ENCODE data around the gene METTL1.

The METTL1 gene

DNA sequence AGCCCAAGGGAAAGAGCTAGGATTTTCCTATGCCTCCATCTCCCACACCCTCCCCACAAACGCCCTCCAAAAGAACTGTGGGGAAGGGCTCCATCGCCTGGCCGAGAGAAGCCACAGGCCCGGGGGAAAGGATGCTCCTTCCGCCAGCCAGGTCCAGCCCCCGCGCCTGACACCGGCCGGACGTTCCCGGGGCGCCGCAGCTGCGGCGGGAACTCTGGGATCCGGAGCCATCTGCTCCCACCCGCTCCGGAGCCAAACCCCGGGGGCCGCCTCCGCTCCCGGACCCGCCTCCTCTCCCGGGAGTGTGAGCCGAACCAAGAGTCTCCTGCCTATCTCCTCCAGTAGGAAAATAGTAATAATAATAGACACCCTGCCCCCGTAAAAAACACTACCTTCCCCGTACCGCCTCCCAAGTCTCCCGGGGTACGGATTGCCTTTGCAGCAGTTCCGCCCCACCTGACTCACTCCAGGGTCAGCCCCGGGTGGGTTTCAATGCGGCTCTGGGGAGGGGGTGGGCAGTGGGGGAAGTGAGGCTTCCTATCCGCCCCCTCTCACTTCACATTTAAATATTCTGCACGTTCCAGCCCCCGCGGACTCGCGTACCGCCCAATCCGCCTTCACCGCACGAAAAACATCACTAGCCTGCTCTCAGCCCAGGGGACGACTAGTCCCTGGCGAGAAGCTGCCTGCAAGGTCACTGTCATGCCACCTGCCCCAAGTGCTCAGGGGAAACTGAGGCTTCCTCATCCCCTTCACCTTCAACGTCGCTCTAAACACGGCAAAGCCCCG is 35.8 kb downstream of the METTL1 start:
- no peak for DNase-seq

DNA sequence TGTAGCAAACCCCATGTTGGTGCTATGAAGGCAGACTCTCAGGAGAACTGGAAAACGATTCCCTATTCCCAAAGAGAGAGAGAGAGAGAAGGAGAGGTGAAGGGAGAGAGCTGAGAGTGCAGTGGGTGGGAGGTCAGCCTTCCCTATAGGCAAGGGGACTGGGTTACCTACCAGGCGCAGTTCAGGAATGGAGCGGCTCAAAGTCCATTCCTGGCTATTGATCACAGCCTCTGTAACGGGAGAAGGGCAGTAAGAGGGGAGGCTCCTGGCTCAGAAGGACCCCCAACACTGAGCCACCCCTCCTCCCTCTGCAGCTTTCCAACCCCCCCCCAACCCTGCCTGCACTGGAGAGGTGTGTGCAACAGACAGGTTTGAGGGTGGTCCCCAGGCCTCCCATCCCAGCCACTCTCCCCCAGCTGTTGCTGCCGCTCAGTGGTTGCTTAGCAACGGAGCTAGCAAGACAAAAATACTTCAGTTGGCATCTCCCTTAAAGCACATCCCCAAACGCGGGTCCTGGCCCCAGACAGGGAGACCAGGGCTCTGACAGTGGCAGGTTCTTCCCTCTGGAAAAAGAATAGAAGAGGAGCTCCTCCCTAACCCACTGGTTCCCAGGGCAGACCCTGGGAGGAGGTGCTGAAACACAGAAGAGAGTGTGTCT is 36.6 kb downstream of the METTL1 start:
- no peak for DNase-seq

DNA sequence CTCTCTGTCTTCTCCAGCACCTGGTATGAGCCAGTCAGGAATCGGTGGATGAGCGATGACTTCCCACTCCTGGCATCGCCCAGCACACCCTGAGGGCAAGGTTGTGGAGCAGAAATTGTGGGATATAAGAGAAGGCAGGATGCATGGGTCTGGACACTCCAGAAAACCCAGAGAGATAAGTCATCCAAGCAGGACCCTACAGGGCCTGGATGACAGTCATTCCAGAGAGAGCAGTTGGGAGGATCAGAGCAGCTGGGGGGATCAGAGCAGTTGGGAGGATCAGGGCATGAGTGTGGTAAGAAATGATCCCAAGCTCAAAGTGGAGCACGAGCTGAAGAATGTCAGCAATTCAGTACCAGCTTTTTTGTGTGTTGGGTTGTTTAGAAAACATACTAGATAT is 37.3 kb downstream of the METTL1 start:
- DNase-seq = no peak

DNA sequence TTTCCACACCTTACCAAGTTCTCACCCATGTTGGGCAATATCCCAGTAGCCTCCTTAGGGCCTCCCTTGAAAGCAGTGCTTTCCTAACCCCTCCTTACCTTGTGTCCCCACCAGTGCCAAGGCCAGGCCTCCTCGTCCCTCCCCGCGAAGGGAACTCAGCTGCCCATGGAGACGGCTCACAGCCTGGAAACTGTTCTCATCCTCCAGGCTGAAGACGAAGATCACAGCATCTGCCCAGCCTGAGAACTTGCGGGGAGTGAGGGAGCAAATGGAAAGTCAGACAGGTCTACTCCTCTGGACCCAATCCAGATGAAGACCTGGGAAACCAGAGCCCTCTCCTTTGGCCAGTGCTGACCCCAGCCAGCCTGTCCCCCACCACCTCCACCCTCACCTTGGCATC is 38.0 kb downstream of the METTL1 start:
- no peak for DNase-seq

DNA sequence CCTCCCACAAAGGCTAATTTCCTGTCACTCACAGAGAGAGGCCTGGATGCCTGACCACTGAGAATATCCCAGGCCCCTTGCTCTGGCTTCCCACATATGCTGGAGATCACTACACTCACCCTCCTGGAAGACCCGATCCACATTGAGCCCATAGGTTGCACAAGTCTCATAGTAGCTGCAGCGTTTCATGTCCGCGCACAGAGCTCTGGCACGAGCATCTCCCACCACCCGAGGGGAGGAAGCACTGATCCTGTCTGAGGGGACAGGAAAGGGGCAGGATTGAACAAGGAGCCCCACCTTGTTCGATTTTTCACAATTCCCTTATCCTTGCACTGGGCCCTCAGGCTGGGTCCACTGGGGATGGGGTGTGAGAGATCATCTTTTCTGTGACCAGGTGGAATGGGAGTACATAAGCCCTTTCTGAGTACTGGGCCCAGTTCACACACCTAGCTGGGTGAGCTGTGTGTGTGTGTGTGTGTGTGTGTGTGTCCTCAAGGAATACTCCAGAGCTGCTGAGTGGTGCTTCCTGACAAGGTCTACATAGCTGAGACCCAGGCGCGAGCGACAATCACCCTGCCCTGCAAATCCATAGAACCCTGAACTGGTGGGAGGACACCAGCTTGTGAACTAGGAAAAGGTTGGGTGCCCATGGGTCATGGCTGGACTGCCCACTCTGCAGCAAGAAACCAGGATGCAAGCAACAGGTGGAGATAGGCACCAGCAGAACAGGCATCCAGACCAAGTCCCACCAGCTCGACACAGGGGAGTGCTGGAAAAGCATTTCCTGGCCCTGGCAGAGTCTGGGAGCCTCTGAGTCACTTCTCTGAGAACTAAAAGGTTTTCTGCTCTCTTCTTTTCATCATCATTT is 38.9 kb downstream of the METTL1 start:
- DNase-seq = no peak

DNA sequence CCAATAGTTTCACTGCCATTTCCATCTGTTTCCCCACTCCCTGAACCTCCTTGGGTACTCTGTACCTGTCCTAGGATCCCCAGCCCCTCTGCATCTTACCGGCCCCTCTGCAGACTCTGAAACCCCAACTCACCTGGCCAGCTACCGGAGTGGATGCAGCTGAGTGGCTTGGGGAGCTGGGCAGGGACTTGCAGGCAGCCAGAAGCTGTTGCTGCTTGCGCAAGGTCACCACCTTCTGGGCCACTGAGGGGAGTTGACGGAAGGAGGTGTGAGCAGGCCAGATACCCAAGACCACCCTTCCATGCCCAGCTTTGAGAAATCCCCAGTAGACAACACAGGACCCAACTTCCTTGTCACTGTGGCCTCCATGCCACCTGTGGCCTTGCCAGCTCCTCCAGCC is 39.6 kb downstream of the METTL1 start:
- DNase-seq = no peak

DNA sequence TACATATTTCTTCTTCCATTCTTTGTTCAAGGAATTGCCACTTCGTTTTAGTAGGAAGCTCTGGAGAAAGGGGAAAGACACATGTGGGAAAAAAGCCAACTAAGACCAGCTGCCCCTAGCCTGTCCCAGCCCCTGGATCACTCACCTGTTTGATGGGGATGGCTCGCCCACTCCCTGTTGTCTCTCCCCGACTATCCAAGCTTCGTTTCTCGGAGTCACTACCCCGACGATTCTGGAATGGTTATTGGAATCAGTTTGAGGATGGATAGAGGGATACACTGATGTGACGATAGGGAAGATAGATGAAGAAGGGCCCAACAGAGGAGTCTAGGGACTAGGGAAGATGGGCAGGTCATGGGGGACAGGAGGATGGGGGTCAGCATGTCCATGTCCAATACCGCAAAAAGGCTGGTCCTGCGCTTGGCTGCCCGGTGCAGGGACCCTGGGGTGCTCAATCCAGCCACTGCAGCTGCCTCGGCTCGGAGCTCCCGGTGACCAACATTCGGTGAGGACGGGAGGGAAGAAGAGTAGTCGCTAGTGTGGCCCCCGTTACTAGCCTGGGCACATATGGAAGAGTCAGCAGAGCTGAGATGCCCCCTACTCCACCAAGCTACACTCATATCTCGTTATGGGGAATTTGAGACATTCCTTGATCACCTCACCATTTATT is 40.4 kb downstream of the METTL1 start:
- DNase-seq = no peak

DNA sequence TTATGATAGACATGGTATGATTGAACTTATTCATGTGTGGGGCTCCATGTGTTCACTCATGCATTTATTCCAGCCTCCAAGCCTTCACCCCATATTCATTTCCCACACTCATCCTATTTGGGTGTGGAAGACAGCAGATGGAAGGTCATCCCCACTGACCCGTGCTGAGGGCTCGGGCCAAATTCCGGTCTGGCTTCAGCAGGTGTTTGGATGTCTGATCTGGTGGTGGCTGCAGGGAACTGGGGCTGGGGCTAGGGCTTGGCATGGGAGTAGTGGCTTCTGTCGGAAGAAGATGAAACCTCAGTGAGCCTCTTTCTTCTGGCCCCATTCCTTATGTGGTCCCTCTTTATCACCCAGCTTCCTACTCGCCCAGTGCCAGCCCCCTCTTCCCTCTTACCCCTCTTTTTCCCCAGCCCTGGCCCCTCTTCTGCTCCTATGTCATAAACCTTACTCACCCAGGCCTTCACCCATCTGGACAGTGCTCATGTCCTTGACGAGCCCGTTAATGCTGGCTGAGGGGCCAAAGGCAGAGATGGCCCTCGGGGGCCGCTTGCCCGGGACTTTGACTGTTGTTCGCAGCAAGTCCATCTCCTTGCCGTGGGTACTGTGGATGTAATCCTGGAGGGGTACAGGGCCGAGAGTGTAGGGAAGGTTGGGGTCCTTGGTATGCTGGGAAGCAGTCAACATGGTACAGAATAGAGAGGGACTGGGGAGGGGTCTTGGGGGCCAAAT is 41.4 kb downstream of the METTL1 start:
- no peak for DNase-seq

DNA sequence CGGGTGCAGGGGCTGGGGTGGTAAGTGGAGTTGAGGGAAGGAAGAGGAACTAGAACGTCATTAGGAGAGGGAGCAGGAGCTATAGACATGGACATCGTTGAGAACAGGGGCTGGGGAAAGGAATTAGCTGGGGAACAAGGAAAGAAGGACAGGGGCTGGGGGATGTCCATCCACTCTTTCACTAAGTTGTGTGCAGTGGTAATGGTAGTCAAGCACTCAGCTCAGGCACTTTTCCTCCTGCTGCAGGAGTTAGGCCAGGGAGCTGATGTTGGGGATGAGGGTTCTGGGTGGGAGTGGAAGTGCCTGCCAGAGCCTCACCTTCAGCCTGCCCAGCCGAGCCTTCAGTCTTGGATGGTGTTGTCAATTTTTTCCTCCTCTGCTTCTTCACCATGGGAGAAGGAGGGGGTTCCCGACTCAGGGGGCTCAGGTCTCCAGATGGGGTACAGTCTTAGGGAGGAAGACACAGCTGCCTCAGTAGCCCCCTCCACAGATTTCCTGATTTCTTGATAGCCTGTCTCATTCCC is 42.5 kb downstream of the METTL1 start:
- no peak for DNase-seq

DNA sequence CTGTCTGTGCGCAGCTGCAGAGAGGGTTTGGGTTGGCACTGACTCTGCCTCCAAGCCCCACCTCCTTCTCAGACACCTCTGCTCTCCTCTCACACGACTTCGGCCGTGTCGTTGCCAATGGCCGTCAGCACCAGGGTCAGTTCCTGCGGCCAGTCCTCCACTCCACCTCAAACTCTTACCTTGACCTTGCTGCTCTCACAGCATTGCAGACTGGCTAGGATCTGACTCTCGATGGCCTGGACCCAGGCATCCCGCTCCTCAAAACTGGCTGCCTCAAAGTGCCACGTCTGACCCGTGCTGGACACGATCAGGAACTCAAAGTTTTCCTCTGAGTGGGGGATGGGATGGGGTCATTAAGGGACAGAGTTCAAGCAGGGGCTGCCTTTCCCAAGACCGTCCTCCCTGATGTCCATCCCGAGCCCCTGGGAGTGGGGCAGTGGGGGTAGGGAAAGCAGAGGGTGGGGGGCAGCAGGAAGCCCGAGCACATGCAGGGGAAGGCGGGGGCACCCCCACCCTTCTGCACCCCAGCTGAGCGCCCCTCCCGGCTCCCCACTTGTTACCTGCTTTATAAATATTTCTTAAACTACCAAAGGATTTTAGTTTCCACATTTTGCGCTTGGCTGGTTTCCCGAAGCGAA is 44.0 kb downstream of the METTL1 start:
- no peak for DNase-seq

DNA sequence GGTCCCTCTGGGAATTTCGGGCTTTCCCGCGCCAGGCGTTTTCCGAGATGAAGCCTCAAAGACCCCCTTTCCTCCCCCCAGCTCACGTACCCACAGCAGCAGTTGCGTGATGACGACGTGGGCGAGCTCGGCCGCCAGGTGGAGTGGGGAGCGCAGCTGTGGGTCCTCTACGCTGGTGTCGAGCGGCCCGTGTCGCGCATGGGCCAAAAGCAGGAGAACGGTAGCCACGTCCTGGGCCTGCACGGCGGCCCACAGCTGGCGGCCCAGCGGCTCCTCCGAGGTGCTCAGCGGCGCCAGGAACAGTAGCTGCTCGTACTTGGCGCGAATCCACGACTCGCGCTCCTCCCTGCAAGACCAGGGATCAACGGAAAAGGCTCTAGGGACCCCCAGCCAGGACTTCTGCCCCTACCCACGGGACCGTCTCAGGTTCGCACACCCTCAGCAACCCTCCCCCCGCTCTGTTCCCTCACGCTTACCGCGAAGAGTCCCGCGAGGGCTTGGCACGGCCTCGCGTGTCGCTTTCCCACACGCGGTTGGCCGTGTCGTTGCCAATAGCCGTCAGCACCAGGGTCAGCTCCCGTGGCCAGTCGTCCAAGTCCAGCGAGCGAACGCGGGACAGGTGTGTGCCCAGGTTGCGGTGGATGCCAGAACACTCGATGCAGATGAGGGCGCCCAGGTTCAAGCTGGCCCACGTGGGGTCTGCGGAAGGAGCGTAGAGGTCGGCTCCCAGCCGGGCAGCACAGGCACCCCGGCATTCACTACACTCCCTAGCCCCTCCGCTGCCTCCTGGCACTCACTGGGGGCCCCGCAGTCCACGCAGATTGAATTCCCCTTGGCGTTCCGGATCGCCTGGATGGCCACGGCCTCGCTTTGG is 44.8 kb downstream of the METTL1 start:
- DNase-seq = no peak

DNA sequence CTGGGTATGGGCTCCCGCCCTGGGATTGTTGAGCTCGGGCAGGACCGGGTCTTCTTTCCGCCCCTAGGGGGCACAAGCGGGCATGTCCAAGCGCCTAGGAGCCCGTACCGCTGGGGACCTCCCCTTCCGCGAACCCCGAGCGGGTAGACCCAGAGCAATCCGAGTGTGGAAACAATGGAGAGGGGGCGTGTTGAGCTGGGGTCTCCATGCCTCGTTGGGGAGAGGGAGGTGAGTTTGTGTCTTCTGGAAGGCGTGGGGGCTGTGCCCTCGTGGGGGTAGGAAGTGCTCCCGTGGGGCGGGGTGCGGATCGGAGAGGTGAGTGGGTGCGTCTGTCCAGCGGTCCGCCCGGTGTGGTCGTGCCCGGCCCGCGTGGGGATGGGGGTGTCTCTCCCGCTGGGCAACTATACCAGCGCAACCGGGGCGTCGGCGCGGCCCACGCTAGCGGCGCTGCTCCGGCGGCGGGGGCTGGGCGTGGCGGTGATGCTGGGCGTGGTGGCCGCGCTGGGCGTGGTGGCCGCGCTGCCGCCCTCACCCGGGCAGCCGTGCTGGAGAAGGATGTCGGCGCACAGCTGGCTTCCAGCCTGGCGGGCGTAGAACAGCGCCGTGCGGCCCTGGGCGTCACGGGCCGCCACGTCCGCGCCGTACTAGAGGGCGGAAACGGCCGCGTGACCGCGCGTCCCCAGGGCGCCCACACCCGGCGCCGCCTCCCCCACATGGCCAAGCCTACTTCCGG is 45.6 kb downstream of the METTL1 start:
- no peak for DNase-seq

DNA sequence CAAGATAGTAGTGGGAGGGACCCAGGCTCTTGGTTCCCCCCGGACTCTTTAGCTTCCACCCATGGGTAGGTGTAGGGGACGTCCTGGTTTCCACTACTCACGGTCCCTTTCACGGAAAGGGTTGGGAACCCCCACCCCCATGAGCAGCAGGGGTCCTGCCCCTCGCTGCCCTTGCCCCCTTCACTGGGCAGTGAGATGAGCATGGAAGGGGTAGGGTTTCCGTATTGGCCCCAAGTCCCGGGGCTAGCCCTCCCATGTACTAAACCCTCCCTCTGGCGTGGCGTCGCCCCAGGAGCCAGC is 46.1 kb downstream of the METTL1 start:
- no peak for DNase-seq

DNA sequence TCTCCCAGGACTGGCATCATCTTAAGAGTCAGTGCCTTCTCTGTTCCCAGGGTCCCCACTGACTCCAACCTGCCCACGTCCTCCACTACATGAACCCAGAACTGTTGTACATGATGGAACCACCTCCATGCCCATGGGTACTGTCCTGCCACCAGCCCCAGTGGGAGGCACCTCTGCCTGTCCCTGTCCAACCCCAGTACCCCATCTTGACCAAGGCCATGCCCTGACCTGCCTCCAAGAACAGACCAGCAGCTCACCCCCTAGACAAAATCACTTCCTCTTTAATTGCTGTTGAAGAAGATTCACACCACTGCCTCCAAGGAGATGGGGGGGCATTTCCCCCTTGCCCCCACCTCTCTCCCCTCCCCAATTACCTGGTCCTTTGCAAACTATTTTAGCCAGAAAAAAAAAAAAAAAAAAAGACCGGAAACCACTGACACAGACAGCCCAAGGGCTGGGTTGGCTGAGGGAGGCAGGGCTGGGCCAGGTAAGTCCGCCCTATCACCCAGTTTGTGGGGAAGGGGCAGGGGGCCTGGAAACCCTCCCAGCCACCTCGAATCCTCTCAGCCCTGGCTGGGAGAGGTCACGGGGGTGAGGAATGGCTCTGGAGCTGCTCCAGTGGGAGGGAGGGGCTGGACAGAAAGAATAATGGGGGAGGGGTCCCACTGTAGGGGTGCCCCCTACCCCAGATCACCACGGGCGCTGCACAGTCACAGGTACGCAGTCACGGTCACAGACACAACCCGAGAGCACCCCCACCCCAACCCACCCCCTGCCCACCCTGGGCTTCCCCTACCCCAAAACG is 46.8 kb downstream of the METTL1 start:
- no peak for DNase-seq

DNA sequence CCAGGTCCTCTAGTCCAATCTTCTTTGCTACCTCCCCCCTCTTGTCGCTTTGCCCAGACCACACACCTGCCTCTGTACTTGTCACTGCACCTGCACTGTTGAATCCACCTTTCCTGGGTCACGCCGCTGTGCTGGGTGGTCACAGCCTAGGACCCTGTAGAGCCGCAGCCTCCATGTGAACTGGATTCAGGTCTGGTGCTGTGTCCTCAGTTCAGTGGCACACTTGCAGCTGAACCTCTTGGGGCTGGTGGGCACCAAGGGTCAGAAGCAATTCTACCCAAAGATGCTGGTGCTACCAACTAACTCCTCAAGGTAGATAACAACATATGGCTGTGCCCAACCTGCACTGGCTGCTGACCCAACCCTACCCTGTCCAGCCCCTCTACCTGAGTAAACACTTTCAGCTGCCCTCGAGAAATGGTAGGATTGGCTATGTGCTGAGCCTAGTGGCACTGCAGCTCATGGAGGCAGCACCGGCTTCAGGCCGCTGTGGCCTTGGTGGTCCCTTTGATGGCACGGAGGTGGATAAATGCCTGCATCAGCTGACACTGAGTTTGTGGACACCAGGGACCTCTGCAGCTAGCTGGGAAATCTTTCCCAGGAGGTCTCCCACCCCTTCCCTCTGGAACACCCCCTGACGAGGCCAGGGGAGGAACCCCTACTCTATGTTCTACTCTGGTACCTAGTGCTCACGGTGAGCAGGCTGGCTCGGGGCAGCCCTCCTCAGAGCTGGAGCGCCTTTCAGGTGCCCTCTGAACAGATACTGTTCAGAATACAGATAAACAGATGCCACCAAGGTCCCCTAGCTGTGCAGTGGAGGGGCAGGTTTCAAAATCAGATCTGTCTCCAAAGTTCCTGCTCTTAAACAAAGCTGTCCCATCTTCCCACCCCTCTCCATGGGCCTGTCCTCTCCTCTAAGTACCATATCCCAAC is 47.6 kb downstream of the METTL1 start:
- no peak for DNase-seq

DNA sequence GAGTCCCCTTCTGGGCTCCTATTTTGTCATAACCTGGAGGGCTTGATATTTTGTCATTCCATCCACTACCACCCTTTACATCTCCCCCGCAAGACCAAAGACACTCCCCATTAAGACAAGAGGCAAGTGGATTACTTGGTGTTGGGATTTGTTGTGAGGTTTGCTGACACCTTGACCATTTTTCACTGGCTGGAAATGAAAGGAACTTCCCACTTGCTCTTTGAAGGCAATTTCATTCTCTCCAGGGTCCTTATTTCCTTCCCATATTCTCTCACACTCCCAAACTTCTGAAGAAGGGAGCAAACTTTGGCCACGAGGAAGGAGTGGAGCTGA is 48.3 kb downstream of the METTL1 start:
- DNase-seq = no peak

DNA sequence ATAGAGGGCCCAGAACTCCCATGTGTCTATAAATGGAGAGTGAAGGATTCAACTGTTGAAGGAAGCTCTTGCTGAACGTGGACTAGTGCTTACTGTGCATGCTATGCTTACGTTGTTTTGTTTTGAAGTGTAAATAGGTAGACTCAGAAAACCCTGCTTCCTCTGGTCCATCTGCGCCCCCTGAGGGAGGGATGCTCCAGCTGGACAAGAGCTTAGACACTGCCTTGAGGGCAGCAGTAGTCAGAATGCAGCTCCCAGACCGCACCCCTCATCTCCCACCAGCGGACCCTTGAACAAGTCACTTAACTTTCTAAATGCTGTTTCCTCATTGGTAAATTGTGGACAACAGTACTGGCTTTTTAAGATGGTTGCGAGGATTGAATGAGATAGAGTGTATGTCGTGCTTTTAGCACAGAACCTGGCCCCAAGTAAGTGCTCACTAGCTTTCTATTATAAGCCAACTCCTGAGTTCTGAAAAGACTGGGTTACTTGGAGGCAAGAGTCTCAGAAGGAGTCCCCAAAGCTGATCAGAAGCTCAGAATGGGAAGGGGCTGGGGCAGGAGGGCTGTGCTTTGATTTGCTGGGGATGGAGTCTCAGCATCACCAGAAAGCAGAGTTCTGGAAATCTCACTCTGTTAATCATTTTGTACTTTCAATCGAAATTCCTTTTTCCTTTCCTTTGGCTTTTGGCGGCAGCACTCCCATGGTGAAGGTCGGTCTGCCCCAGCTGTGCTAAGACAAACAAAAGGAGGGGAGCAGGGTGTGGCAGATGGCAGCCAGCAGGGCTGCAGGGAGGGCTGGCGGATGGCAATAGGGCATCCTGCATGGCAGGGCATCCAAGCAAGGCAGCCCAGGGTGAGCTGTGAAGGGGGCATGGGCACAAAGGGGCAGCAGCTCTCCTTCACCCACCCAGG is 48.9 kb downstream of the METTL1 start:
- no peak for DNase-seq
